SU-DHL-6 (cell line): ENCODE results near the gene FOXG1.

Experiments
- H2AFZ ChIP-seq: fragments of 200-600 bp; sonication (generic); 2 replicates; pipeline ENCODE4 v1.6.1; 2014; ENCODE audit warnings: low read depth, mild to moderate bottlenecking, moderate library complexity, mixed read lengths, antibody characterized with exemption, low read length; ENCODE audit not compliant: severe bottlenecking
- H3F3A ChIP-seq: fragments of 200-600 bp; shearing (Covaris generic); 2 replicates; pipeline ENCODE4 v1.6.0; 2016; ENCODE audit warnings: antibody characterized with exemption, mild to moderate bottlenecking; ENCODE audit not compliant: insufficient read depth
- H3K27ac ChIP-seq: fragments of 200-600 bp; sonication (generic); 2 replicates; pipeline ENCODE4 v1.5.1; 2016; ENCODE audit warnings: low read depth, mild to moderate bottlenecking, low read length, moderate library complexity, mixed read lengths
- H3K27me3 ChIP-seq: fragments of 200-600 bp; sonication (generic), shearing (Covaris generic); 2 replicates; pipeline ENCODE4 v1.6.0; 2014; ENCODE audit warnings: mild to moderate bottlenecking, low read length
- H3K36me3 ChIP-seq: fragments of 200-600 bp; sonication (generic); 2 replicates; pipeline ENCODE4 v1.6.1; 2014; ENCODE audit warnings: mild to moderate bottlenecking, low read length, mixed read lengths
- H3K4me2 ChIP-seq: fragments of 300-600, 200-600 bp; shearing (Covaris generic), sonication (generic); 2 replicates; pipeline ENCODE4 v1.6.0; 2014; ENCODE audit warnings: low read length, low read depth, mild to moderate bottlenecking; ENCODE audit not compliant: poor library complexity, severe bottlenecking
- H3K4me3 ChIP-seq: fragments of 200-600 bp; sonication (generic); 2 replicates; pipeline ENCODE4 v1.5.1; 2014; ENCODE audit warnings: antibody characterized with exemption, low read length, mild to moderate bottlenecking, mixed read lengths; ENCODE audit not compliant: insufficient read depth, poor library complexity, severe bottlenecking
- H3K79me2 ChIP-seq: fragments of 200-600 bp; sonication (generic); 2 replicates; pipeline ENCODE4 v1.6.1; 2014; ENCODE audit warnings: mild to moderate bottlenecking, low read length, moderate library complexity; ENCODE audit not compliant: insufficient read depth
- H3K9ac ChIP-seq: fragments of 200-600 bp; sonication (generic); 2 replicates; pipeline ENCODE4 v1.7.0; 2014; ENCODE audit warnings: mild to moderate bottlenecking, low read length
- H3K9me2 ChIP-seq: fragments of 200-600 bp; sonication (generic); replicated peaks from 2 replicates; pipeline ENCODE4 v1.6.1; 2014; ENCODE audit warnings: low read length; ENCODE audit not compliant: insufficient read depth
- H3K9me3 ChIP-seq: fragments of 200-600 bp; sonication (generic); 2 replicates; pipeline ENCODE4 v1.6.1; 2014; ENCODE audit warnings: low read length, mixed read lengths; ENCODE audit not compliant: insufficient read depth
- H4K20me1 ChIP-seq: fragments of 200-600 bp; sonication (generic); 2 replicates; pipeline ENCODE4 v1.6.1; 2014; ENCODE audit warnings: low read depth, mild to moderate bottlenecking, antibody characterized with exemption, low read length, moderate library complexity, mixed read lengths
- CTCF ChIP-seq: fragments of 200-600 bp; sonication (generic); IDR thresholded peaks from one replicate; pipeline ENCODE4 v1.5.1; 2017; ENCODE audit warnings: antibody characterized with exemption, mild to moderate bottlenecking, low read length, moderate library complexity; ENCODE audit not compliant: insufficient read depth, poor library complexity, severe bottlenecking
- EZH2phosphoT487 ChIP-seq: fragments of 200-600 bp; sonication (generic), shearing (Covaris generic); conservative IDR thresholded peaks from 2 replicates; pipeline ENCODE4 v1.6.1; 2018; ENCODE audit warnings: mild to moderate bottlenecking, antibody characterized with exemption, low read length, moderate library complexity, mixed read lengths

The FOXG1 gene

GRCh38 chr14:28780843-28781820, 14.5 kb downstream of the FOXG1 start:
- Histone ChIP-seq H3K4me3 (no peak overlapping the region), H2AFZ (no peak overlapping the region), H3K9ac (no peak overlapping the region), H4K20me1 (no peaks in the 10 kb centered on the region), H3K9me2 (no peaks in the 10 kb centered on the region), H3F3A (no peaks in the 10 kb centered on the region), H3K36me3 (no peaks in the 10 kb centered on the region), H3K9me3 (no peaks in the 10 kb centered on the region), H3K27me3 (no peaks in the 10 kb centered on the region), H3K4me2 (no peak overlapping the region), H3K27ac (no peak overlapping the region), H3K79me2 (no peaks in the 10 kb centered on the region)
- TF ChIP-seq CTCF (no peak), EZH2phosphoT487 (no peak)

DNA sequence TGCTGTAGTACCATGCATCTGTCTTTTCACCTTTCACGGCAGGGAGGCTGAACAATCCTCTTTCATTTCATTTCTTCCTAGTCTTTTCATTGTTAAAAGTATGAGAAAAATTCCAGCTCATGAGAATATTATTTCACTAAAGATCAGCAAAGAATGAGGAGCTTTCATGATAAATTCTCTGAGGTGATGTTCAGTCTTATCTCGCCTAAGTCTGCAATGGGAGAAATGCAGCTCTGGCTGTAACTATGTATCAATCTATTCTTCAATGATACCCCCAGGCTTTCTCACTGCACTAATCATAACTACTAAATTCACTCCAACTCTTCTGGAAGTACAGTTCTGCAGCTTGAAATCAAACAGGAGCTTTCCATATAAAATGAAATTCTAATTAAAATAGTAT, 15.7 kb downstream of the FOXG1 start:
- Histone ChIP-seq H3K36me3 (no peaks in the 10 kb centered on the region), H3K27me3 (no peaks in the 10 kb centered on the region), H3K4me3 (no peak overlapping the region), H4K20me1 (no peaks in the 10 kb centered on the region), H3K9me2 (no peaks in the 10 kb centered on the region), H3K9me3 (no peaks in the 10 kb centered on the region), H3K27ac (no peak overlapping the region), H3K9ac (no peak overlapping the region), H2AFZ (no peak overlapping the region), H3K79me2 (no peaks in the 10 kb centered on the region), H3K4me2 (no peak overlapping the region), H3F3A (no peaks in the 10 kb centered on the region)
- TF ChIP-seq EZH2phosphoT487 (no peak), CTCF (no peak)

DNA sequence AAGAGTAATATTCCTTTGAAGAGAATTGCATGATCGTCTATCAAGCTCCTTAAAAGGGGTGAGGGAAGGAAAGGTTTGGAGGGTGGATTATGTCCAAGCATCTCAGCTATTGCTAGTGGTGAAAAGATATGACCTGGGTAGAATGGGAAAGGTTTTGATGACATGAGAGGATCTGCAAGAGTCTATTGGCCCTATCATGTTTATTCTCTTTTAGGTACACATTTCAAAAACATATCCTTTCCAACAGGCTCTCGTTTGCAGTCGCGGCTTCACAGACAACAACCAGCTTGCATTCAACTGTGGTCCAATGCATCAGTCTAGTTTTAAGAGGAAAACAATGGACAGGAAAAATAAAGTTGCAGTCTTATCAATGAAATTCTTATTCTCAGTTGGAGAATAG, 17.1 kb downstream of the FOXG1 start:
- Histone ChIP-seq H3K36me3 (no peaks in the 10 kb centered on the region), H4K20me1 (no peaks in the 10 kb centered on the region), H3K27me3 (no peaks in the 10 kb centered on the region), H3K79me2 (no peaks in the 10 kb centered on the region), H3K4me2 (no peak overlapping the region), H3K9ac (no peak overlapping the region), H3K9me2 (no peaks in the 10 kb centered on the region), H3K27ac (no peak overlapping the region), H3K4me3 (no peak overlapping the region), H3F3A (no peaks in the 10 kb centered on the region), H2AFZ (no peak overlapping the region), H3K9me3 (no peaks in the 10 kb centered on the region)
- no peak for TF ChIP-seq CTCF
- no peak for TF ChIP-seq EZH2phosphoT487
